ENCODE measurements around the gene CDADC1. TPM values are rescaled to one million over a fixed set of nuclear protein-coding genes. Genes with fewer than 3 reads are reported as not detected.
A peak's percentile ranks its signal among the peaks of the same experiment; 100 is the strongest.

Gene CDADC1
- total RNA-seq, 1 donor = 3.5 TPM

DNA sequence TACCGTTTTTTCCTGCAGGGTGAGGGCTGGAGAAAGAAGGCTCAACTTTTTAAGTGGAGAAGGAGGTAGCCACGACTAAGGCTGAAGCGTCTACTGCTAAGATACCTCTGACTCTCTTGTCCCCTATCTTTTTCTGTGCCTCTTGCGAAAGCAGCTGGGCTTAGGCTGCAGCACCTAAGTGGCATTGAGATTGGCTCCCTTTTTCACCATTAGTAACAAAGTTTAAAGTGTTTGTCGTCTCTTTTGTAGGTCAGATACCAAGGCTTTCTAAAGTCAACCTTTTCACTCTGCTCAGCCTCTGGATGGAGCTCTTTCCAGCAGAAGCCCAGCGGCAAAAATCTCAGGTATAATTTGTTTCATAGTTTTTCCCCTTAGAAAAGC lies 887 bp downstream of the CDADC1 start:
- TF ChIP-seq, protein P1, sequence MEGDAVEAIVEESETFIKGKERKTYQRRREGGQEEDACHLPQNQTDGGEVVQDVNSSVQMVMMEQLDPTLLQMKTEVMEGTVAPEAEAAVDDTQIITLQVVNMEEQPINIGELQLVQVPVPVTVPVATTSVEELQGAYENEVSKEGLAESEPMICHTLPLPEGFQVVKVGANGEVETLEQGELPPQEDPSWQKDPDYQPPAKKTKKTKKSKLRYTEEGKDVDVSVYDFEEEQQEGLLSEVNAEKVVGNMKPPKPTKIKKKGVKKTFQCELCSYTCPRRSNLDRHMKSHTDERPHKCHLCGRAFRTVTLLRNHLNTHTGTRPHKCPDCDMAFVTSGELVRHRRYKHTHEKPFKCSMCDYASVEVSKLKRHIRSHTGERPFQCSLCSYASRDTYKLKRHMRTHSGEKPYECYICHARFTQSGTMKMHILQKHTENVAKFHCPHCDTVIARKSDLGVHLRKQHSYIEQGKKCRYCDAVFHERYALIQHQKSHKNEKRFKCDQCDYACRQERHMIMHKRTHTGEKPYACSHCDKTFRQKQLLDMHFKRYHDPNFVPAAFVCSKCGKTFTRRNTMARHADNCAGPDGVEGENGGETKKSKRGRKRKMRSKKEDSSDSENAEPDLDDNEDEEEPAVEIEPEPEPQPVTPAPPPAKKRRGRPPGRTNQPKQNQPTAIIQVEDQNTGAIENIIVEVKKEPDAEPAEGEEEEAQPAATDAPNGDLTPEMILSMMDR (IDR thresholded peaks at IDR 0.05; ENCODE audit: insufficient read depth, low read depth, low read length) = peak; percentile 21
- peak overlapping the region; percentile 94 for H3K4me3 ChIP-seq (ENCODE audit: low read depth, low read length)
- DNase-seq (ENCODE audit: low read depth) = no peak

DNA sequence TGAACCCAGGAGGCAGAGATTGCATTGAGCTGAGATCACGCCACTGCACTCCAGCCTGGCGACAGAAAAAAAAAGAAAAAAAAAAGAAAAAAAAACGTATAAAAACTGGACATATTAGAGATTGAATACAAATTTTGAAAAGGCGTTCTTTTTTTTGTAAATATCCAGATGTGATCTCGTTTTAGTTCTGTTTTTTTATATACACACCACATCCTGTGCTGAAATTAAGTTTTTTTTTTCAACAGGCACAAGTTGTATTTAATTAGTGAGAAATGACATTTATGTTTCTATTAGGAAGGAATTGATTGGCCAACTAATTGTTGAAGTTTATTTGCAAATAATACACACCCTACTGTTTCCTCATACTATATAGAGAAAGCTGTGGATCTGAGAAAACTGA lies 3.6 kb downstream of the CDADC1 start:
- TF ChIP-seq, protein P1 (IDR thresholded peaks at IDR 0.05; ENCODE audit: insufficient read depth, low read depth, low read length) = no peak
- no peak overlapping the region for H3K4me3 ChIP-seq (ENCODE audit: low read depth, low read length)
- no peak for DNase-seq (ENCODE audit: low read depth)

DNA sequence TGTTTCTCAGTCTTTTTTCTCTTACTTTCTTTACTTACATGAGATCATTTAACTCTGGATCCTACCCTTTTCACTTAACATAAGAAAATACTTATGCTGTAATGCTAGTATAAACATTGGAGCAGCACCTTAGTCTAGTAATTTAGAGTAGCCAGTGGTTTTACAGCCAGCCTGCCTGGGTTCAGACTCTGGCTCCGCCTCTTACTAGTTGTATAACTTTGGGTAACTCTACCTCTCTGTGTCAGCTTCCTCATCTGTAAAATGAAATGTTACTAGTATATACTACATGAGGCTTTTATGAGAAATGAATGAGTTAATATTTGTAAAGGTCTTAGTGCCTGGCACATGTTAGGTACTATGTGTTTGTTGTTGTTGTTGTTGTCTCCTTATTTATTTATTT lies 5.6 kb downstream of the CDADC1 start:
- H3K4me3 ChIP-seq (ENCODE audit: low read depth, low read length) = no peak overlapping the region
- DNase-seq (ENCODE audit: low read depth) = no peak
- TF ChIP-seq, protein P1 (IDR thresholded peaks at IDR 0.05; ENCODE audit: insufficient read depth, low read depth, low read length) = no peak

DNA sequence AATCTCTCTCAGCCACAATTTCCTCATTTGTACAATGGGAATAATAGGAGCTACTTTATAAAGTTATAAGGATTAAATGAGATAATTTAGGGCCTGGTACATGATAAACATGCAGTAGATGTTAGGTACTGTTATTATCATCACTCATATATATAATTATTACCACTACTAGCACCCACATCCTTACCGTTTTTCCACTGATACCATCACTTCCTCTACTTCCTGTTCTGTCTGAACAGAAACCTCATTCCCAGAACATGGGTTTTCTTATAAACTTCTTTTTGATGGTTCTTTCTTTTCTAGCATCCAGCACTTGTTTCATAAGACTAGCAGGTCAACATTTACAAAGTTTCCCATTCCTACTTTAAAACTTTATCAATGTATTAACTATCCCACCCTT lies 6.3 kb downstream of the CDADC1 start:
- TF ChIP-seq, protein P1 (IDR thresholded peaks at IDR 0.05; ENCODE audit: insufficient read depth, low read depth, low read length) = no peak
- H3K4me3 ChIP-seq (ENCODE audit: low read depth, low read length) = no peak overlapping the region
- no peak for DNase-seq (ENCODE audit: low read depth)

DNA sequence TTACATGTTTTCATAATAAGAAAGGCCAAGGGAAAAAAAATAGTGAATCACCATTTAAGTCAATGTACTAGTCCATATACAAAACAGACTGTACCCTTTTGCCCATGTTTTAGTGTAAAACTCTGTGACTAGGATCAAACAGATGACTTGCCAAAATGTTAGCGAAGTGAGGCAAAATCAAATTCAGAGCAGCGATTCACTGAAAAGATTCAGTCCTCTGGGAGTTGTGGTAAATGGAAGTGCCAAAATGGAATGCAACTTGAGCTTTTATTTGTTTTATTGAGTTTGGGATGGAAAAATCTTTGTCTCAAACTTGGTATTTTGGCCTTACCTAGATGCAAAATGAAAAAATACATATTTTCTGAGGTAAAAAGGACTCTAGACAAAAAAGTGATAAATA lies 9.1 kb downstream of the CDADC1 start:
- no peak for DNase-seq (ENCODE audit: low read depth)
- TF ChIP-seq, protein P1 (IDR thresholded peaks at IDR 0.05; ENCODE audit: insufficient read depth, low read depth, low read length) = no peak
- no peak overlapping the region for H3K4me3 ChIP-seq (ENCODE audit: low read depth, low read length)

DNA sequence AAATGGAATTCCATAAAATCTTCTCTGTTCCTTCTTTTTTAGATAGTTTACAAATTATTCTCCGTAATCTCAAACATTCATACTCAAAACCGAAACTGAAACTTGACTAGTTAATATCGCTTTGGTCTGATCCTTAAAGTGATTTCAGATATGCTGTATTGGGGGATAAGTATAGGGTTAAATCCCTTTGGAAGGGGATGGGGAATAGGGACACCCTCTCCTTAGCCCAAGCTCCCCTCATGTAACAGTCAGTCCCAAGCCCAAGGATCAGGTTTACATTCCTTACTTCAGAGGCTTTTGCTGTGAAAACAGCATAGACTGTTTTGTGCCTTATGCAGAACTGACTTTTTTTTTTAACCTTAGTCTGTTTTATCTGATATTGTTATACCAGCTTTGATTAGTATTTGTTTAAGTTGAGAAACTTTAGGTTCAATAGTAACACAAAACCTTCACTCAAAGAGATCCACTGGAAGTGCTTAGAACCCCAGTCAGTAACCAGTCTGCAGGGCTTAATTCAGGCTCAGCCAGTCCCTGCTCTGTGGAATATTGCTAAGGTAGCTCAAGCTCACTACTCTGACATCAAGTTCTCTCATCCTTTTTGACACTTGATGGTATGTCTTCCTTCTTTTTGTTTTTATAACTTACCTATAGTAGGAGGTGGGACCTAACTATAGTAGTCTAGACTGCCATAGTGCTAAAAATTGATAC lies 10.5 kb downstream of the CDADC1 start:
- DNase-seq (ENCODE audit: low read depth) = no peak
- TF ChIP-seq, protein P1 (IDR thresholded peaks at IDR 0.05; ENCODE audit: insufficient read depth, low read depth, low read length) = no peak
- H3K4me3 ChIP-seq (ENCODE audit: low read depth, low read length) = peak overlapping the region; percentile 44

DNA sequence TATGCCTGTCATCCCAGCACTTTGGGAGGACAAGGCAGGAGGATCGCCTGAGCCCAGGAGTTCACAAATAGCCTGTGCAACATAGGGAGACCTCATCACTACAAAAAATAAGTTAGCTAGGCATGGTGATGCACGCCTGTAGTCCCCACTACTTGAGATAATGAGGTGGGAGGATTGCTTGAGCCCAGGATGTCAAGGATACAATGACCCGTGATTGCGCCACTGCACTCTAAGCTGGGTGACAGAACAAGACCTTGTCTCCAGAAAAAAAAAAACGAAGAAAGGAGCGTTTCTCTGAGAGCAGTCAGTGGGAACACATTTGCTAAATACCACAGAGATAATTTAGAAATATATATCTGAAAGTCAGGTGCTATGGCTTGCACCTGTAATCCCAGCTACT lies 11.9 kb downstream of the CDADC1 start:
- DNase-seq (ENCODE audit: low read depth) = no peak
- no peak overlapping the region for H3K4me3 ChIP-seq (ENCODE audit: low read depth, low read length)
- TF ChIP-seq, protein P1 (IDR thresholded peaks at IDR 0.05; ENCODE audit: insufficient read depth, low read depth, low read length) = no peak
